ENCODE data around the gene DPM1.
A peak's percentile ranks its signal among the peaks of the same experiment; 100 is the strongest.

The DPM1 gene

DNA sequence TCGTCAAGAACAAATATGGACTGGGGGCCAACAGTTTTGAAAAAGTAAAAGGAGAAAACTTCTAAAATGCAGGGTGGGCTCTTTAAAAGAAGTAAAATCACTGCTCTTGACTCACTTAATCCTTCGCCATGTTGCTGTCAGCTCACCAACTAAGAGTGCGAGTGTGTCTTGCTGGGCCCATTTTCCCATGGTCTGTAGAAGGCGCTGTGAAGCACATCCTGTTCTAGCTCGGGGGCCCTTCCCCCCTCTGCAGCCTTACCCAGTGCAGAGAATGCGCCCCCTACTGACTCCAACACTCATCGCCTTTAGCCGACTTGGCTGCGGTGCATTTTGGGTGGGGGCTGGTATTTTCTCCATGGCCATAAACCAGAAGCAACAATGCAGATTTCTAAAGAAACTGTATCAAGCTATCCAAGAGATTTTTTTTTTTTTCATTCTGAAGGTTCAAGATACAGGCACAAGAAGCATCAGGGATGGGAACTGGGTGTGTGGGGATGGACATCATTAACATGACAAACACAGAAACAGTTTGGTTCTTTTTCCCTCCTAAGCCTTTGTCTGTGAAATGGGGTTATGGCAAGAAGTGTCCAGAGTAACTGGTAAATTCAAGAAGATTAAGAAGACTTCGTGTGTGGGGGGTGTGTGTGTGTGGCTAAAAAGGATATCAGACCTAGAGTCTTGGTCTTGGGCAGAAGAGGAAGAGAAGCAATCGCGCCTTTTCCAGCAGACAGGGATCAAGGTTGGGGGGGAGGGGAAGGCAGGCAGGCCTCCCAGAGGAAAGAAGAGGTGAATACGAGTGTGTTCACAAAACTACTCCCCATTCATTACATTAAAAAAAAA is 28.8 kb downstream of the DPM1 start:
- Histone ChIP-seq H3K4me3 (ENCODE audit: low read length in 2 of 2) (peak overlapping the region; percentile 79 to 82), H3K9ac (ENCODE audit: low read length in 2 of 2) (peak overlapping the region; percentile 56 to 71), H3K4me1 (ENCODE audit: control insufficient read depth, insufficient read depth, low read length) (peaks cover 21% of the 10 kb centered on the region)

DNA sequence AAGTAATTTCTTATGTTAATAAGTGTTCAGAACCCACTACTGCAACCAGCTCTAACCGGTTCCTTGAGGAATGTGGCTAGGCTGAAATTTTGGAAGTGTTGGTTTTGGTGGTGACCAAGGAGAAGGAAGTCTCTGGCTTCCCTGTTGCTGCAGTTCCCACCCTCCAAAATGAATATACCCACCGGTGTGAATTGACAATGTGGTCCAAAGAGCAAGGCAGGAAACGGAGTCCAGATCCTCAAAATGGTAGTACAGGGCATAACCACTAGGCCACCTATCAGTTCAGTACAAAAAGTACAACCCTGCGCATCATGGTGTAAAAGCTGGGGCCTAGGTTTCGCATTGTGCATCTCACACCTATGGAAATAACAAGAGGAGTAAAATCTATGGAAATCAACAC is 29.9 kb downstream of the DPM1 start:
- H3K27ac ChIP-seq (ENCODE audit: low read length) = no peak overlapping the region
- H3K36me3 ChIP-seq (ENCODE audit: control insufficient read depth in 2 of 2, insufficient read depth in 2 of 2, low read length in 2 of 2) = no peaks in the 10 kb centered on the region
- H3K27me3 ChIP-seq (ENCODE audit: control insufficient read depth in 1 of 2, insufficient read depth in 2 of 2, low read length in 2 of 2) = no peaks in the 10 kb centered on the region
- H3K9me3 ChIP-seq (ENCODE audit: control insufficient read depth in 2 of 2, low read length in 2 of 2) = no peaks in the 10 kb centered on the region
- H3K4me1 ChIP-seq (ENCODE audit: control insufficient read depth, insufficient read depth, low read length) = peaks cover 25% of the 10 kb centered on the region
- H3K4me3 ChIP-seq (ENCODE audit: low read length in 2 of 2) = peak overlapping the region in 1 of 2 donors; percentile 9
- H3K9ac ChIP-seq (ENCODE audit: low read length in 2 of 2) = no peak overlapping the region

More for the DNA sequence above, 28.8 kb downstream of the DPM1 start:
- Histone ChIP-seq H3K27ac (ENCODE audit: low read length) (peak overlapping the region; percentile 18), H3K36me3 (ENCODE audit: control insufficient read depth in 2 of 2, insufficient read depth in 2 of 2, low read length in 2 of 2) (peaks cover 3 to 5% of the 10 kb centered on the region in 2 donors), H3K27me3 (ENCODE audit: control insufficient read depth in 1 of 2, insufficient read depth in 2 of 2, low read length in 2 of 2) (no peaks in the 10 kb centered on the region), H3K9me3 (ENCODE audit: control insufficient read depth in 2 of 2, low read length in 2 of 2) (no peaks in the 10 kb centered on the region)

DNA sequence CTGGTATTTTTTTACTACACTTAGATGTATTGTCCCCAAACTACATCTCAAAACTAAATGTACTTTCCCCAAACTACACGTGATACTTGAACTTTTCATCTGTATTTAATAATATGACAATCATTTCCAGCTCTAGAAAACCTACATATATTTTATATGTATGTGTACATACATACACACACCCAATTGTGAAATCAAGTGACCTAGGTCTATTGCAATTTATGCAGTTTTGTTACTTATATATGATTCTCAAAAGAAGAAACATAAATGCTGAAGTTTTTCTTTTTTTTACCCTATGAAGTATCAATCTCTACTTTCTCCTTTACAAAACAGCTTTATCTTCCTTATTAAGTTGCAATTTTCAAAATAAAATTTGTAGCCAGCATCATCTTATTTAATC is 31.8 kb downstream of the DPM1 start:
- H3K27me3 ChIP-seq (ENCODE audit: control insufficient read depth in 1 of 2, insufficient read depth in 2 of 2, low read length in 2 of 2) = no peaks in the 10 kb centered on the region
- H3K36me3 ChIP-seq (ENCODE audit: control insufficient read depth in 2 of 2, insufficient read depth in 2 of 2, low read length in 2 of 2) = no peaks in the 10 kb centered on the region
- no peaks in the 10 kb centered on the region for H3K9me3 ChIP-seq (ENCODE audit: control insufficient read depth in 2 of 2, low read length in 2 of 2)
- H3K4me3 ChIP-seq (ENCODE audit: low read length in 2 of 2) = no peak overlapping the region
- no peak overlapping the region for H3K27ac ChIP-seq (ENCODE audit: low read length)
- H3K9ac ChIP-seq (ENCODE audit: low read length in 2 of 2) = no peak overlapping the region
- peaks cover 18% of the 10 kb centered on the region for H3K4me1 ChIP-seq (ENCODE audit: control insufficient read depth, insufficient read depth, low read length)

DNA sequence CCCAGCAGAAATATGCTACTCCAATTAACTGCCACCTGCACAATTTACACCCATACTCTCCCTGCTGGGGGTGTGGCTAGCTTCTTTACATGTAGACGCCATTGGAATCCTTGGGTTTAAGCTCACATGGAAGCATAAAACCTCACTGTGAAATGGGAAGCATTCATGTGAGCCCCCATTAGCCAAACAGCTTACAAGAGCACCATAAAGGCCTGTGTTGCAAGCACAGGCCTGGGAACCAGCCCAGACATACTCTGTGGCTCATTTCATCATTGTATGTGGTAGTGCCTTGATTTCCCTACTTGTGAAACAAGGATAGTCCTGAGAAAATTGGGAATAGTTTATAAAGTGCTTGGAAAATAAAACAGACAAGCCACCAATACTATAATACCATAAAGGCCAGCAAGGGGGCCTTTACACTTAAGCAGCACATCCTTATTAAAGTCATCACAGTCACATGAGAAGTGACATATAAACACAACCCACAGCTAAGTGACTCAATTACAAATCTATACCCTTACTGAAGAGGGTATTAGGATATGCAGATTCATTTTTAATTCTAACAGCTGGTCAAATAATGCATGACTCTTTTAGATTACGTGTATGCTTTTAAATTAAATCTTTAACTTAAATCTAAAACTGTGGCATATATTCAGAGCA is 33.9 kb downstream of the DPM1 start:
- no peak overlapping the region for H3K4me3 ChIP-seq (ENCODE audit: low read length in 2 of 2)
- no peaks in the 10 kb centered on the region for H3K27me3 ChIP-seq (ENCODE audit: control insufficient read depth in 1 of 2, insufficient read depth in 2 of 2, low read length in 2 of 2)
- no peak overlapping the region for H3K27ac ChIP-seq (ENCODE audit: low read length)
- no peaks in the 10 kb centered on the region for H3K9me3 ChIP-seq (ENCODE audit: control insufficient read depth in 2 of 2, low read length in 2 of 2)
- H3K36me3 ChIP-seq (ENCODE audit: control insufficient read depth in 2 of 2, insufficient read depth in 2 of 2, low read length in 2 of 2) = no peaks in the 10 kb centered on the region
- H3K9ac ChIP-seq (ENCODE audit: low read length in 2 of 2) = no peak overlapping the region
- peaks cover 15% of the 10 kb centered on the region for H3K4me1 ChIP-seq (ENCODE audit: control insufficient read depth, insufficient read depth, low read length)

DNA sequence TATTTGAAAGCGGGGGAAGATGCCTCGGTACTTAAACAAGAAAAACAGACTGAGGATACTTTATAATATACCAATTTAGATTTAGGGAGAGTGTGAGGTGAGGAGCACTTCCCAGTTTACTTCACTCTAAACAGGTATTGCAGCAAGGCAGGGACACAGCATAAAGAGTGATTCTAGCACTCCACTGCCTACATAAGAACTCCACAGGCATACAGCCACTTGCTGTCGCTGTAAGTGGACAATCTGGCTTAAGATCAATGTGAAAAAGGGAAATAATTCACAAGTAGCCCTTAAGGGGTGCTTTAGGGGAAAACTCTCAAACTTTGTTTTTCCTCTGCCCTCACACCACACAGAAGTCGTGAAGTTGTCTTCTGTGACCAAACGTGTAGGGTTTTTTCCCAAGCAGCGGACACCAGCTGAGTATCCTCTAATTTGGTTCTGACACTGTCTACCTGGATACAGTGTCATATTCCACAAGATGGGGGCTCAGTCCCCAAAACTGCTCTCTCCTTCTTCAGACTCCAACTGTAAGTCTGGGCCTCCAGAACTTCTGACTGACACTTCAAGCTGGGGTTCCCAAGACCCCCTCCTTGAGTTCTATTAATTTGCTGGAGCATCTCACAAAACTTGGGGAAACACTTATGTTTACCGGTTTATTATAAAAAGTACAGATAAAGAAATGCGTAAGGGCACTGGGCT is 36.4 kb downstream of the DPM1 start:
- H3K27ac ChIP-seq (ENCODE audit: low read length) = no peak overlapping the region
- no peaks in the 10 kb centered on the region for H3K36me3 ChIP-seq (ENCODE audit: control insufficient read depth in 2 of 2, insufficient read depth in 2 of 2, low read length in 2 of 2)

DNA sequence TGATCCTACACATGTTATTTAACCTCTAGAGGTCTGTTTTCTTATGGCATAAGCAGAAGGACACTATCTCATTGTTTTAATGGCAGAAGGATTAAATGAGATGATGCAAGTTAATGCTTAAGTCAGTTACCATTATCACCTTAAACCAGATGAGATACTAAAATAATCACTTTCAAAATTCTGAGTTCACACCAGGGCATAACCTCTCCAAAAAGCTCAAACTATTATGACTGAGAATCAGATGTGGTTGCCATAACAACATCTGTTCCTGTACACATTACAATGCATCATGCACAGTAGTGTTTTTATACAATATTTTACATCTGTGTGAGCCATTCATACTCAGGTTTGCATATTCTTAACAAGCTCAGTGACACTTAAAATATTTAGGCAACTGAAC is 37.3 kb downstream of the DPM1 start:
- H3K9ac ChIP-seq (ENCODE audit: low read length in 2 of 2) = no peak overlapping the region
- H3K27me3 ChIP-seq (ENCODE audit: control insufficient read depth in 1 of 2, insufficient read depth in 2 of 2, low read length in 2 of 2) = no peaks in the 10 kb centered on the region
- no peaks in the 10 kb centered on the region for H3K9me3 ChIP-seq (ENCODE audit: control insufficient read depth in 2 of 2, low read length in 2 of 2)
- no peaks in the 10 kb centered on the region for H3K36me3 ChIP-seq (ENCODE audit: control insufficient read depth in 2 of 2, insufficient read depth in 2 of 2, low read length in 2 of 2)
- no peak overlapping the region for H3K27ac ChIP-seq (ENCODE audit: low read length)
- peaks cover 15% of the 10 kb centered on the region for H3K4me1 ChIP-seq (ENCODE audit: control insufficient read depth, insufficient read depth, low read length)
- no peak overlapping the region for H3K4me3 ChIP-seq (ENCODE audit: low read length in 2 of 2)

More for the DNA sequence above, 36.4 kb downstream of the DPM1 start:
- Histone ChIP-seq H3K9ac (ENCODE audit: low read length in 2 of 2) (no peak overlapping the region), H3K4me1 (ENCODE audit: control insufficient read depth, insufficient read depth, low read length) (peaks cover 14% of the 10 kb centered on the region), H3K27me3 (ENCODE audit: control insufficient read depth in 1 of 2, insufficient read depth in 2 of 2, low read length in 2 of 2) (no peaks in the 10 kb centered on the region), H3K4me3 (ENCODE audit: low read length in 2 of 2) (peak overlapping the region in 1 of 2 donors; percentile 16), H3K9me3 (ENCODE audit: control insufficient read depth in 2 of 2, low read length in 2 of 2) (no peaks in the 10 kb centered on the region)

DNA sequence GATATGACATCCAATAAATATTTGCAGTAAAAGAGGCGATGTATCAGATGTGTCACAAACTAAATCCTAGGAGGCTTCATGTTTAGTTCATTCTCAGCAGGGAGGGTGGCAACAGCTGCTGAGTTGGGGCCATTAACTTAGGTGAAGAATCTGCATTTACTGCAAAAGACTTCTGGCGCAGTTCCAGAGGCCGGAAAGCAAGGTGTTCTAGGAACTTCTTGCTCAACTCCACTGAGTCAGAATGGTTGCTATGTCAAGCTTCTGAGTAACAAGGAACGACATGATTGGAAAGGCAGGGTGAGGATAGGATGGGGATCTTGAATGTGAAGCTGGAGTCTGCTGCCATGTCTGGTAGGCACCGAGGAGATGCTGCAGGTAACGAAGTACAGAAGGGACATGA is 38.8 kb downstream of the DPM1 start:
- H3K36me3 ChIP-seq (ENCODE audit: control insufficient read depth in 2 of 2, insufficient read depth in 2 of 2, low read length in 2 of 2) = no peaks in the 10 kb centered on the region
- peaks cover 11% of the 10 kb centered on the region for H3K4me1 ChIP-seq (ENCODE audit: control insufficient read depth, insufficient read depth, low read length)
- H3K27ac ChIP-seq (ENCODE audit: low read length) = no peak overlapping the region
- no peak overlapping the region for H3K9ac ChIP-seq (ENCODE audit: low read length in 2 of 2)
- H3K4me3 ChIP-seq (ENCODE audit: low read length in 2 of 2) = no peak overlapping the region
- H3K9me3 ChIP-seq (ENCODE audit: control insufficient read depth in 2 of 2, low read length in 2 of 2) = no peaks in the 10 kb centered on the region
- no peaks in the 10 kb centered on the region for H3K27me3 ChIP-seq (ENCODE audit: control insufficient read depth in 1 of 2, insufficient read depth in 2 of 2, low read length in 2 of 2)

DNA sequence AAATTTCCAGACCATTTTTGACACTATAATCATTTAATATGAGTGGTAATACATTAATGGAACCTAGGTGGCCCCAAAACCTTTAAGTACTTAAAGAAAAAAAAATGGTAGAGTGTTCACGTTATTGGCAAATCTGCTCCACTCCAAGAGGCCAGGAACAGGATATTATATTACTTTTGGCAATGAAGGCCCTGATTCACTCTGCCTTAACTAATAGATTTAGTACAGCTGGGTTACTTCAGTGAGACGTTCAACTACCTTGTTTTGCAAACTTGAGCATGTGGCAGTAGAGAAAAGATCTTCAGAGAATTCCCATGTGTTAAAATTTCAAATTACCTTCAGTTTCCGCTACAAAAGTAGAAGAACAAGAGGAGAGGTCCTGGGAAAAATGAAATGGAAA is 39.9 kb downstream of the DPM1 start:
- no peak overlapping the region for H3K27ac ChIP-seq (ENCODE audit: low read length)
- H3K4me3 ChIP-seq (ENCODE audit: low read length in 2 of 2) = no peak overlapping the region
- H3K36me3 ChIP-seq (ENCODE audit: control insufficient read depth in 2 of 2, insufficient read depth in 2 of 2, low read length in 2 of 2) = no peaks in the 10 kb centered on the region
- no peak overlapping the region for H3K9ac ChIP-seq (ENCODE audit: low read length in 2 of 2)
- peaks cover 10% of the 10 kb centered on the region for H3K4me1 ChIP-seq (ENCODE audit: control insufficient read depth, insufficient read depth, low read length)
- no peaks in the 10 kb centered on the region for H3K9me3 ChIP-seq (ENCODE audit: control insufficient read depth in 2 of 2, low read length in 2 of 2)
- no peaks in the 10 kb centered on the region for H3K27me3 ChIP-seq (ENCODE audit: control insufficient read depth in 1 of 2, insufficient read depth in 2 of 2, low read length in 2 of 2)

DNA sequence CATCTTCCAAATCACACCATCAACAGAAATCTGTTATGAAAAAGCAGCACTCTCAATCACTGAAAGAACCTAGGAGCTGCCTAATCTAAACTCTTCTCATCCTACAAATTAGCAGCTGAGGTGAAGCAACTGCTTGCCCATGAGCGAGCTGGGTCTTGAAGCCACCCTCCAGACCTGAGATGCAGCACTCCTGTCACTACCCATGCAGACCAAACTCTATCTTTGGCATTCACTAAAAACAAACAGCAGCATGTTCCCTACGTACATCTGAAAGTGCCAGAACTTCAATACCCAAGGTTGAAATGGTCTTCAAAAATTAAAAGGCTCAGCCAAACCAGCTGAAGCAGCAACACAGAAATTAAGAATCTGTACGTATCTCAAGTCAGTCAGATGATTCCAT is 41.4 kb downstream of the DPM1 start:
- Histone ChIP-seq H3K27me3 (ENCODE audit: control insufficient read depth in 1 of 2, insufficient read depth in 2 of 2, low read length in 2 of 2) (no peaks in the 10 kb centered on the region), H3K9ac (ENCODE audit: low read length in 2 of 2) (no peak overlapping the region), H3K9me3 (ENCODE audit: control insufficient read depth in 2 of 2, low read length in 2 of 2) (no peaks in the 10 kb centered on the region), H3K4me3 (ENCODE audit: low read length in 2 of 2) (no peak overlapping the region), H3K4me1 (ENCODE audit: control insufficient read depth, insufficient read depth, low read length) (peaks cover 10% of the 10 kb centered on the region), H3K27ac (ENCODE audit: low read length) (no peak overlapping the region), H3K36me3 (ENCODE audit: control insufficient read depth in 2 of 2, insufficient read depth in 2 of 2, low read length in 2 of 2) (no peaks in the 10 kb centered on the region)

DNA sequence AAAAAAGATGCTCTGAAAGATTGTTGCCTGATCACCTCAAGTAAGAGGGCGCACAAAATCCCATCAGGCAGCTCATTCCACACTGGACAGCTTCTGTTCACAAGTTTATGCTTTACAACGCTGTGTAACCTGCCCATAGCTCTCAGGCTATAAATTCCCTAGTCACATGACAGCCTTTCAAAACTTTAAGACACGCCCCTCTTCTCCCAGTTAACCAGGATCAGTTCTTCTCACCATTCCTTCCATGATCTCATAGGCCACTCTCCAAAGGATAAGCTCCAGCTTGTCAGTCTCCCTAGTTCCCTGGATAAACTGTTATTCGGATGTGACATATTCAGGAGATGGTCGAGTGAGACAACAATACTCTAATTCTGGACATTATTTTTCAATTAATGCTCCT is 42.1 kb downstream of the DPM1 start:
- Histone ChIP-seq H3K9me3 (ENCODE audit: control insufficient read depth in 2 of 2, low read length in 2 of 2) (no peaks in the 10 kb centered on the region), H3K27ac (ENCODE audit: low read length) (no peak overlapping the region), H3K4me3 (ENCODE audit: low read length in 2 of 2) (no peak overlapping the region), H3K9ac (ENCODE audit: low read length in 2 of 2) (no peak overlapping the region), H3K4me1 (ENCODE audit: control insufficient read depth, insufficient read depth, low read length) (peaks cover 10% of the 10 kb centered on the region), H3K27me3 (ENCODE audit: control insufficient read depth in 1 of 2, insufficient read depth in 2 of 2, low read length in 2 of 2) (no peaks in the 10 kb centered on the region), H3K36me3 (ENCODE audit: control insufficient read depth in 2 of 2, insufficient read depth in 2 of 2, low read length in 2 of 2) (no peaks in the 10 kb centered on the region)

Data from stomach smooth muscle (tissue), 2 donors.